Mammary epithelial cell (primary cell): ENCODE results near the gene SEMA3B.

Experiments
- EZH2 ChIP-seq: IDR thresholded peaks from 2 replicates; pipeline ENCODE4 v1.6.1; 2012; ENCODE audit warnings: low read length, inconsistent platforms, borderline replicate concordance
- TF ChIP-seq, protein P1 (sequence below), 2 donors: IDR thresholded peaks in 1 of 2; conservative IDR thresholded peaks in 1 of 2; 2 replicates each; pipeline ENCODE4 v1.5.1; 2011 to 2012; ENCODE audit warnings: inconsistent platforms in 2 of 2, low read length in 2 of 2, mild to moderate bottlenecking in 2 of 2, control low read depth in 1 of 2, low read depth in 1 of 2; ENCODE audit not compliant: insufficient read depth in 1 of 2; ENCODE audit errors: extremely low read depth in 1 of 2

DNA sequence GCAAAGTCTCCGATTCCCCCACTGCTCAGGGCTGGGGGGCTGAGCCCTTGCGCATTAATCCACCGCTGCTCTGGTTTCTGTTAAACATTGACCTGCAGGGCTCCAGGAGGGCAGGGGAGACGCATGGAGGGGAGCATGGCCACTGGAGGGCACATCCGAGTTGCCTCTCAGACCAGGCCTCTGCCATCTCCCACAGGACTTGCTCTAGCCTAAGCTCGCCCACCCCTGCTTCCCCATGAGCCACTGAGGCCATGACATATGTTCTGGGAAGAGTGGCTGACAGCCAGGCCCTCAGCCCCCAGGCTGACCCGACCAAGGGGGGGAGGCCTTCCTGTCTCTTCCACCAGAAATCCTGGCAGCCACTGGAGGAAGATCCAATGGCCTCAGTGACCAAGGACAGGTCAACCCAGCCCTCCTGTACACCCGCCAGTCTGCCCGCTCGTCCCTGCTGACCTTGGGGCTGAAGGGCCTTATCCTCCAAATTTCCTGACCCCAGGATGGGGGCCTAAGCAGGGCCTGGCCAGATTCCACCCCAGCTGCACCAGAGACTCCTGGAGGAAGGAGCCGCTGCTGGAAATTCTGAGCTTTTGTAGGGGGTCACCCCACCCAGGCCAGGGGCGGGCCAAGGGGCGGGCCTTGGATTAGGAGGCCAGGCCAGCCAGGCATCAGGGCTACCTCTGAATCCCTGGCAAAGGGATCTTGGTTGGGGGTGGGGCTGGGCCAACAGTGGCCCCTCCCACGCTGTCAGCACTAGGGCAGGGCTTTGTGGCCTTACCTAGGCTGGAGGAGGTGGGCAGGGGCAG, 34.3 kb downstream of the SEMA3B start, which contains the start of gene HYAL1:
- TF ChIP-seq, protein P1, sequence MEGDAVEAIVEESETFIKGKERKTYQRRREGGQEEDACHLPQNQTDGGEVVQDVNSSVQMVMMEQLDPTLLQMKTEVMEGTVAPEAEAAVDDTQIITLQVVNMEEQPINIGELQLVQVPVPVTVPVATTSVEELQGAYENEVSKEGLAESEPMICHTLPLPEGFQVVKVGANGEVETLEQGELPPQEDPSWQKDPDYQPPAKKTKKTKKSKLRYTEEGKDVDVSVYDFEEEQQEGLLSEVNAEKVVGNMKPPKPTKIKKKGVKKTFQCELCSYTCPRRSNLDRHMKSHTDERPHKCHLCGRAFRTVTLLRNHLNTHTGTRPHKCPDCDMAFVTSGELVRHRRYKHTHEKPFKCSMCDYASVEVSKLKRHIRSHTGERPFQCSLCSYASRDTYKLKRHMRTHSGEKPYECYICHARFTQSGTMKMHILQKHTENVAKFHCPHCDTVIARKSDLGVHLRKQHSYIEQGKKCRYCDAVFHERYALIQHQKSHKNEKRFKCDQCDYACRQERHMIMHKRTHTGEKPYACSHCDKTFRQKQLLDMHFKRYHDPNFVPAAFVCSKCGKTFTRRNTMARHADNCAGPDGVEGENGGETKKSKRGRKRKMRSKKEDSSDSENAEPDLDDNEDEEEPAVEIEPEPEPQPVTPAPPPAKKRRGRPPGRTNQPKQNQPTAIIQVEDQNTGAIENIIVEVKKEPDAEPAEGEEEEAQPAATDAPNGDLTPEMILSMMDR (conservative IDR thresholded peaks at IDR 0.05 in 1 of 2, IDR thresholded peaks at IDR 0.05 in 1 of 2; ENCODE audit: extremely low read depth in 1 of 2, insufficient read depth in 1 of 2, low read depth in 1 of 2, low read length in 2 of 2), result peak in 1 of 2 donors; percentile 25
- no peak for TF ChIP-seq EZH2
